Tracheal epithelial cell (primary cell): Measurements from ENCODE around the gene EFCAB8. TPM values are rescaled to one million over a fixed set of nuclear protein-coding genes. Genes with fewer than 3 reads are reported as not detected.

Experiments used
- total RNA-seq: library from RNA; depleted of rRNA; stranded (reverse); fragments of >200 nt; gene quantifications from 2 replicates; pipeline ENCODE4 v1.2.1, GENCODE V29; 2014

The EFCAB8 gene, protein sequence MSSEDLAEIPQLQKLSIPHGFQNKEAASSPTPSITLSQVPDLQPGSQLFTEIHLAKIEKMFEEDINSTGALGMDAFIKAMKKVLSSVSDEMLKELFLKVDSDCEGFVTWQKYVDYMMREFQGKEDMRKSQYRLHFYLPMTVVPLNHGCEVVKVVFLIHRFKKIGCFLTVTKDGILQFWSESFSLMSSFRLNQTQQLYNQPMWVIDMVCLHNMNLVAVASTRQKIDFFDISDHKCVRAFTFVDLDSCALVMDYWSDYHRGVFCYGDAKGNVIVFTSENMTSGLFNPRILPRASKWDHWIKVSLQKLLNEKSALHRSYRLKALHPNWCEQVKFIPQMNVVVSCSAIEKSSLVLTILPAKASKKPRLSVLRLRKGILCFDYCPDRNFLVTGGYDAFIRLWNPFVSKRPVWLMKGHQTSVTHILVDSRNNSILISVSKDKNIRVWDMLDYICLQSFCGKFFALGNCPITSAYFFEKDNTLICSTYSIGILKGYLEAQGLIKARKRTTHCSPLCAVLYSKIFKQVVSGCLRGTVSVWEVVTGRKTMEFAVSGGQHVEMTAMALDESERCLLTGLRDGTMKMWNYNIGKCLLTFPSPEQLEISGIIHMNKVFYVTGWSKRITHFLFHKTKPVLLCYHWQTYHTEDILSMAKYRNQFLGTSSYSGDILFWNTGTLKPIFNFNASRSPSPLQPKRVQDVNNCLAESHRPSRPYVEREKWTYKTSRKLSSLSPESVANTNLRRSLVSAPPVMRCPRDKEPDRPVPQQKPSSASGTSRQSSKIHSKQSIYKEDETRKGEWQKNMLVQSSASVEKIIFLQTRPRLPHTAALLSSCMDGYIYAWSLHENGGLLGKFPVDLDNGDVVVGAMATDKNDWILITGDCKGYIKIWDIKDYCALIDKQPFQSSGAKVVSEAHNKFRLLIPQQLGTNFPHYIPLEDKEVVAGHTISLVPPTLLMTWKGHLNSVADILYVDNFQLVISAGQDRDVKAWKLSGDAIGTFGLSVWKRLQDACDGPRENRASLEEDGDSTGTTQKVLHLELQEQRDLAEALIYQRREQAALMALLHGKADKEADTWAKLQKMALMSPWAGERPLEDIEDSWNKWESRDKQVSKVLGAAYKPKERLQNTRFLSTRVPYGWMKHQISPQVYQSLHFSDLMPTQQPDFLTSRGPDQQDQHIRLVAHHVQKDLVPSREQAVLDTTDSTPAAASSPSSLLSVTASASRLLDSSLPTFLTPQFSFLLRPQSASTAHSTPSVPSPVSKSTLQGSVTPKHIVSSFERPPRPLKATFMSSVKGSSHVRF
- not detected in 2 replicates for total RNA-seq

DNA sequence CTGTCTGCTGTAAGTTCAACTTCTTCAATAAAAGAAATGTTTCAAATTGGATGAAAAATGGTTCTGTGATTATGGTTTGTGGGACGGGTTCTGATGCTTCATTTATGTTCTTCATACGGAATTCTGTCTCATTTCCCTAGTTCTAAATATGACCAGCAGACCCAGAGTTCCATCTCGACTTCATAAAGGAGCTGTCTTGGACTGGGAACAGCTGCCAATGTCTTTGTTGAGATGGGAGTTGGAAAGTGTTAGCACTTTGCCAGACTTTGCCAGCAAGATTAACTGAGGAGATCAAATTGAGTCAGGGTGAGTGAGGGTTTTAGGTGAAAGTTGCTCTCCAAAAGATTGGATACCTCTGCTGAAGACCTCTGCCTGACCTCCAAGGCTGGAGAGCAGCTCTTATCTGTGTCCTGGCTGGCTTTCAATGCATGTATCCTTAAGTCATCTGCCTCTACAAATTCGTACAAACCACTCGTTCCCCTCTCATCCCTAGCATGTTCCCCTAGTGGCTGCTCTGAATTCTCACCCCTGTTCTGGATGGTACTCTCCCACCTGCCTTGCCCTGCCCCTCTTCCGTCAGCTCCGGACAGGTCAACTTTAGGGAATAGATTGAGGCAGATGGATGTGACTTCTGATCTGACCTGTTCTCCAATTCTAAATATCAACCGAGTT is at the start of gene EFCAB8:
TSS of gene EFCAB8 (plus strand) at position 223 of the 672 bp plus-strand sequence. CDS start 4,870 bp downstream, outside the sequence.

DNA sequence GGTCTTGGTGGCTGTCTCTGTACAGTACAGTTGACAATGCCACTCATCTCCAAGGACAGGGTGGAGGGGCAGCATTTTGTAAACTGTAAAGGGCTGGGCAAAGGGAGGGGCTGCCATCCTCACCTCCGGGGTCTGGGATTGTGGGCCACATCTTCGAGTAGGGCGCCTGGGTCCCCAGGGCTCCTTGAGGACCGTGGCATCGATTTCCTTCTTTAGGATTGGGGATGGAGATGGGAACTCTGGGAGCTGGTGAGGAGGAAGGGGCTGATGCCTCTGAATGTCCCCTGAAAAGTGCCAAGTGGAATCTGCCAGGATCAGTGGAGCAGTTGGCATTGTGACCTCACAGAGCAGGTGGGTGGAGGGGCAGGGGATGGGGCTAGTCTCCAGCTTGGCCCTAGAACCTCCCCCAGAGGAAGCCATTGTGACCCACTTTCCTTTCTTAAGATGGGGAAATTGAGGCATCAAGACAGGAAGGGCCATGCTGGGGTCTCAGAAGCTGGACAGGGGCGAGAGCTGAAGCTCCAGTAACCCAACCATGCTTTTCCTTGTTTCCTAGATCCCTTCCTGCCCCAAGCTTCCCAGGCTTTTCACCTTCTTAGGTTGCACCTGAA is 145.5 kb downstream of the EFCAB8 start, which contains the start of gene SUN5:
TSS of gene SUN5 (minus strand) at position 293 of the 611 bp plus-strand sequence. CDS start at position 200, 93 bp downstream.

DNA sequence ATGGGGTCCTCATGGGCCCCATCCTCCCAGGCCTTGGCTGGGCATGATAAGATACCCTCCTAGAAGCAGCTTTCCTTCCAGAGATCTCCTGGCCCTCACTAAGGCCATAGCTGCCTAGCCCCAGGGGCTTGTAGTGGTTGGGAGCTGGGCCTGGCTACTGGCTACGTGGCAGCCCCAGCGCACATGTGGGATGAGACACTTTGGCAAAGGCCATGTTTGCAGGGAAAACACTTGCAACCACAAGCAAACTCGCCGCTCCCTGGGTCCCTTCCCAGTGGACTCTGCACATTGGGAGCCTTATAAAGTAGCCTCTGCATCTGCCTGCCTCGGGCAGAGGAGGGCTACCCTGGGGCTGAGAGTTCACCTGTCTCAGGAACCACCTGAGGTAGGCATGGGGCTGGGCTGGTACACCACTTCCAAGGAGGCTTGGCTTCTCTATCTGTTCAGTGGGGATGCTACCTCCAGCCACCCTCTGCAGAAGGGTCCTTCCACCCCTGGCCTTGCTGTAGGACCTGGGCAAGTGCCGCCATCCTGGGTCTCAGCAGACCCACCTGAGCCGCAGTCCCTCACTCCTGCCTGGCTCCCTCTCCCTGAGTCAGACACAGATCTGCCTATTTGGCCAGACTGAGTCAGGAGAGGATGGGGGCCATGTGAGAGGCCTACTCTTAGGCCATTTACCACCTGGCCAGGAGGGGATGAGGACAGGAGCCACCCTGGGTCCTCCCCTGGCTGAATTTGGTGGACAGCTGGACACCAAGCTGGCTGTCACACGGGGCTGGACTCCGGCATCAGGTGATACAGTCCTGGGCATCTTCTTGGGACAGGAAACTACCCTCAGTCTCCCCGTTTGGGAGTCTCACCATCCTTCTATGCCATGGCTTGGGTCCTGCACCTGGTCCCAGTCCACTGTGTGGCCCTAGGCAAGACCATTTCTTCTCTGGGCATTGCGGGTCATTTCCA is 148.9 kb downstream of the EFCAB8 start, which contains the start of gene BPIFB2:
TSS of gene BPIFB2 (plus strand) at position 329 of the 960 bp plus-strand sequence. CDS start 871 bp downstream, outside the sequence.

Other genes with a start within 250 kb of the EFCAB8 start
- gene C20orf203, start 185.0 kb upstream of the EFCAB8 start, total RNA-seq: under 0.01 TPM in 1 of 2 replicates, not detected in the other
- gene COMMD7, start 115.5 kb upstream of the EFCAB8 start, total RNA-seq: 15.1 and 21.2 TPM in 2 replicates
- gene DNMT3B, start 96.5 kb upstream of the EFCAB8 start, total RNA-seq: 1.1 and 1.9 TPM in 2 replicates
- gene MAPRE1, start 39.0 kb upstream of the EFCAB8 start, total RNA-seq: 74.0 and 98.1 TPM in 2 replicates
- not detected in 2 replicates for gene SUN5, start 145.5 kb downstream of the EFCAB8 start, total RNA-seq
- not detected in 2 replicates for gene BPIFB2, start 148.8 kb downstream of the EFCAB8 start, total RNA-seq
- gene BPIFB6, start 172.7 kb downstream of the EFCAB8 start, total RNA-seq: not detected in 2 replicates
- gene BPIFB3, start 195.0 kb downstream of the EFCAB8 start, total RNA-seq: not detected in 2 replicates
- gene BPIFB4, start 220.7 kb downstream of the EFCAB8 start, total RNA-seq: not detected in 2 replicates